HepG2 (cell line): ENCODE results near the gene CMAS. TPM values are rescaled to one million over a fixed set of nuclear protein-coding genes. Genes with fewer than 3 reads are reported as not detected.

ENCODE experiments used
- ATAC-seq: fragments of 200-7000 bp; cut with Tn5 transposase; 3 replicates; pipeline ENCODE4 v1.9.1; 2020; ENCODE audit warnings: mild to moderate bottlenecking, moderate library complexity
- BruUV-seq: library from RNA; stranded (reverse); fragments of 400-500 nt; replicated peaks from 2 replicates; lab custom pipeline; 2021; lab: Mats Ljungman, UMichigan
- CTCF ChIA-PET: fragments of 300-600 bp; formaldehyde crosslinking; extraction: SDS; loops from one replicate; lab custom pipeline; 2021; ENCODE audit warnings: low total read pairs, inconsistent platforms, low intra/inter-chr PET ratio; lab: Yijun Ruan, JAX
- POLR2A ChIA-PET: fragments of 350-600 bp; sonication (Branson Sonifier 250); formaldehyde crosslinking; loops from one replicate; lab custom pipeline; 2020; ENCODE audit warnings: antibody characterized with exemption, inconsistent platforms; lab: Yijun Ruan, JAX
- DNase-seq: peaks from one replicate; pipeline ENCODE4 v3.0.0-alpha.2; 2015; ENCODE audit warnings: low spot score
- FAIRE-seq: peaks from 3 replicates; lab custom pipeline; 2011; peaks lifted over from hg19 to GRCh38; lab: Jason Lieb, UNC
- H2AFZ ChIP-seq: one replicate; pipeline ENCODE4 v1.6.1; 2011; ENCODE audit warnings: low read length, inconsistent platforms
- H3K27ac ChIP-seq: fragments of 300-600 bp; 3 replicates; pipeline ENCODE4 v1.8.0; 2011; ENCODE audit warnings: mixed run types, mild to moderate bottlenecking, mixed read lengths, low read length, inconsistent platforms; ENCODE audit not compliant: insufficient read depth; ENCODE audit errors: extremely low read length
- H3K27me3 ChIP-seq, 2 experiments: fragments of 200-600 bp in 1 of 2; 2 replicates in 1 of 2; 3 replicates in 1 of 2; pipeline versions ENCODE4 v1.6.0 to v1.8.0; 2011; ENCODE audit warnings: low read length in 2 of 2, mild to moderate bottlenecking in 2 of 2, moderate library complexity in 2 of 2, inconsistent platforms in 1 of 2; ENCODE audit not compliant: insufficient read depth in 2 of 2, control insufficient read depth in 1 of 2
- H3K36me3 ChIP-seq, 2 experiments: fragments of 200-600 bp in 1 of 2; replicated peaks in 1 of 2; 2 replicates in 1 of 2; 3 replicates in 1 of 2; pipeline versions ENCODE4 v1.5.1 to v1.8.0; 2011; ENCODE audit warnings: low read length in 2 of 2, inconsistent platforms in 1 of 2; ENCODE audit not compliant: insufficient read depth in 2 of 2, control insufficient read depth in 1 of 2
- H3K4me1 ChIP-seq: 2 replicates; pipeline ENCODE4 v1.5.1; 2012; ENCODE audit warnings: low read length, inconsistent platforms; ENCODE audit not compliant: insufficient read depth
- H3K4me2 ChIP-seq: 2 replicates; pipeline ENCODE4 v1.6.0; 2011; ENCODE audit warnings: low read depth, low read length, inconsistent platforms
- H3K4me3 ChIP-seq, 3 experiments: fragments of 200-600 bp in 1 of 3; sonication (generic), shearing (Covaris generic) in 1 of 3; replicated peaks in 1 of 3; 2 replicates each; pipeline ENCODE4 v1.5.1; 2011 to 2016; ENCODE audit warnings: low read length in 3 of 3, inconsistent platforms in 2 of 3, low read depth in 2 of 3, mild to moderate bottlenecking in 2 of 3, control low read depth in 1 of 3, mixed read lengths in 1 of 3; ENCODE audit not compliant: insufficient read depth in 1 of 3
- H3K79me2 ChIP-seq: one replicate; pipeline ENCODE4 v1.6.1; 2011; ENCODE audit warnings: low read length, inconsistent platforms; ENCODE audit not compliant: insufficient read depth
- H3K9ac ChIP-seq: 2 replicates; pipeline ENCODE4 v1.6.0; 2011; ENCODE audit warnings: mild to moderate bottlenecking, low read depth, low read length, inconsistent platforms; ENCODE audit not compliant: insufficient read depth
- H3K9me3 ChIP-seq: 2 replicates; pipeline ENCODE4 v1.5.1; 2012; ENCODE audit warnings: mild to moderate bottlenecking, low read length
- H4K20me1 ChIP-seq: 2 replicates; pipeline ENCODE4 v1.6.0; 2011; ENCODE audit warnings: inconsistent platforms, mild to moderate bottlenecking, low read length, moderate library complexity; ENCODE audit not compliant: insufficient read depth
- CHD4 ChIP-seq: fragments of 200-600 bp; sonication (generic); IDR thresholded peaks from 2 replicates; pipeline ENCODE4 v1.7.0; 2017; ENCODE audit warnings: mild to moderate bottlenecking, low read length, borderline replicate concordance
- ETV5 ChIP-seq: IDR thresholded peaks from 2 replicates; pipeline ENCODE4 v1.6.1; 2018; ENCODE audit warnings: missing biosample characterization, missing genetic modification reagents, inconsistent platforms, borderline replicate concordance
- FOXO1 ChIP-seq: sonication (generic); formaldehyde crosslinking; IDR thresholded peaks from 2 replicates; pipeline ENCODE4 v1.4.0; 2020; ENCODE audit warnings: missing genetic modification reagents
- HHEX ChIP-seq: IDR thresholded peaks from 2 replicates; pipeline ENCODE4 v1.6.1; 2016; ENCODE audit warnings: control low read depth
- HOXA9 ChIP-seq: sonication (generic); formaldehyde crosslinking; IDR thresholded peaks from 2 replicates; pipeline ENCODE4 v1.8.1; 2022; ENCODE audit warnings: missing genetic modification reagents, mild to moderate bottlenecking, moderate library complexity, borderline replicate concordance
- JUNB ChIP-seq: sonication (generic); formaldehyde crosslinking; IDR thresholded peaks from 2 replicates; pipeline ENCODE4 v1.8.0; 2022; ENCODE audit warnings: missing genetic modification reagents, mild to moderate bottlenecking, borderline replicate concordance
- MAF1 ChIP-seq: sonication (generic); formaldehyde crosslinking; IDR thresholded peaks from 2 replicates; pipeline ENCODE4 v1.5.0; 2020; ENCODE audit warnings: missing genetic modification reagents, borderline replicate concordance
- NFE2L2 ChIP-seq: fragments of 150-350 bp; IDR thresholded peaks from 2 replicates; pipeline ENCODE4 v1.6.1; 2014; ENCODE audit warnings: low read length
- TBL1XR1 ChIP-seq: fragments of 150-350 bp; IDR thresholded peaks from 2 replicates; pipeline ENCODE4 v1.6.1; 2014; ENCODE audit warnings: borderline replicate concordance, low read length; ENCODE audit not compliant: partially characterized antibody
- ZNF230 ChIP-seq: sonication (generic); formaldehyde crosslinking; IDR thresholded peaks from 2 replicates; pipeline ENCODE4 v1.4.0; 2020; ENCODE audit warnings: mild to moderate bottlenecking, missing genetic modification reagents
- ZNF235 ChIP-seq: sonication (generic); formaldehyde crosslinking; IDR thresholded peaks from 2 replicates; pipeline ENCODE4 v1.8.1; 2023; ENCODE audit warnings: mild to moderate bottlenecking, missing genetic modification reagents, borderline replicate concordance
- ZNF33B ChIP-seq: sonication (generic); formaldehyde crosslinking; IDR thresholded peaks from 2 replicates; pipeline ENCODE4 v1.5.1; 2020; ENCODE audit warnings: mild to moderate bottlenecking, missing genetic modification reagents
- ZNF383 ChIP-seq: sonication (generic); formaldehyde crosslinking; IDR thresholded peaks from 2 replicates; pipeline ENCODE4 v1.4.0; 2020; ENCODE audit warnings: missing genetic modification reagents, mild to moderate bottlenecking, borderline replicate concordance
- ZNF781 ChIP-seq: sonication (generic); formaldehyde crosslinking; IDR thresholded peaks from 2 replicates; pipeline ENCODE4 v1.5.1; 2020; ENCODE audit warnings: borderline replicate concordance, mild to moderate bottlenecking, missing genetic modification reagents; ENCODE audit errors: not compliant biosample characterization
- ZNF788 ChIP-seq: sonication (generic); formaldehyde crosslinking; IDR thresholded peaks from 2 replicates; pipeline ENCODE4 v1.5.0; 2020; ENCODE audit warnings: mild to moderate bottlenecking, missing genetic modification reagents, borderline replicate concordance
- WGBS: methylation state at CpG from one replicate; pipeline ENCODE4 v1.1.6; 2017; ENCODE audit warnings: low lambda C conversion rate; 5-methylcytosine and 5-hydroxymethylcytosine counted together
- in situ Hi-C: cut with HindIII; loops from 2 replicates; pipeline ENCODE4 v1.10.0; 2017; ENCODE audit warnings: low pct_unique_long_range_greater_than_20kb; ENCODE audit not compliant: extremely low pct_ligation_motif_present
- intact Hi-C: fragments of 100-400 bp; cut with micrococcal nuclease; formaldehyde crosslinking; loops from one replicate; pipeline ENCODE4 v1.10.0; 2022; ENCODE audit not compliant: unreplicated experiment
- polyA plus RNA-seq, 8 experiments: library from polyadenylated mRNA; depleted of rRNA in 3 of 8; stranded (reverse) in 7 of 8; unstranded in 1 of 8; fragments of >200 nt; fragmentation: Illumina TruSeq in 4 of 8; extraction: Trizol in 4 of 8; gene quantifications; 2 replicates each; pipeline versions ENCODE4 v1.2.1 to v1.2.3, GENCODE V29; 2011 to 2016; ENCODE audit warnings: low read depth in 4 of 8, missing spikeins in 1 of 8, mixed read lengths in 1 of 8; ENCODE audit not compliant: insufficient read depth in 1 of 8
- total RNA-seq, 5 experiments: library from RNA; depleted of rRNA; stranded (reverse); fragments of >200 nt; fragmentation: Illumina TruSeq; extraction: Trizol; gene quantifications; 2 replicates each; pipeline ENCODE4 v1.2.3, GENCODE V29; 2016; ENCODE audit warnings: low read depth in 1 of 5
- TF ChIP-seq, protein P1 (sequence below): sonication (generic); formaldehyde crosslinking; IDR thresholded peaks from 2 replicates; pipeline ENCODE4 v1.5.0; 2020; ENCODE audit warnings: missing genetic modification reagents
- TF ChIP-seq, protein P2 (sequence below): sonication (generic); formaldehyde crosslinking; IDR thresholded peaks from 2 replicates; pipeline ENCODE4 v1.4.0; 2020; ENCODE audit warnings: mild to moderate bottlenecking, missing genetic modification reagents

Gene CMAS
- total and polyA plus RNA-seq, 2 of the 13 experiments (the other 11 are each of a cell fraction or from before 2014, with no cell fraction given) = 14.0 to 21.3 TPM

DNA sequence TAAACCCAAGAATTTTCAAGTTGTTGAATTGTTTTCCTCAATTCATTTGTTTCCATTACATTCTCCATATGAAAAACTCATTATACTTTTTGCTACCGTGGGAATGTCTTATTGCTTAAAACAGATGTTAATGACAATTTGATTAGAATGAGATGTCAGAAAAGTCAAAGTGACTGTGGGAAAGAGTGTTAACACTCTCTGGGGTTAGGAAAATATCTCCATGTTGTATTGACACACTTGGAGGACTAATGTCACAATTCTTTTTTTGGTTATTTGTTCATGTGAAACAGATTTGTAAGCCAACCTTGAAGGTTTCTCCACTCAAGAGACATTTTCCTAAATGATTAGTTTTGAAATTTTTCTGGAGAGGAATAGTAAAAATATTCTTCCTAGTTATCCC is 47.2 kb upstream of the CMAS start:
- Histone ChIP-seq H3K9me3 (no peaks in the 10 kb centered on the region), H4K20me1 (no peaks in the 10 kb centered on the region), H3K27ac (no peak overlapping the region), H3K79me2 (no peaks in the 10 kb centered on the region), H3K9ac (no peak overlapping the region), H3K4me2 (no peak overlapping the region), H3K4me1 (no peaks in the 10 kb centered on the region), H3K36me3 (no peaks in the 10 kb centered on the region), H2AFZ (no peak overlapping the region)
- intact Hi-C loops = no loop called here
- POLR2A ChIA-PET = no interaction called here
- FAIRE-seq (no peak), DNase-seq (no peak)
- CTCF ChIA-PET = no interaction called here
- WGBS = 41% methylated on average over 1 of the region's 1 CpG
- no TSS peak for BruUV-seq
- in situ Hi-C loops = no loop called here
- no peak for TF ChIP-seq TBL1XR1
- no peak for TF ChIP-seq ZNF230 (CRISPR knock-in tag)
- no peak for TF ChIP-seq ZNF33B
- no peak for TF ChIP-seq NFE2L2
- no peak for TF ChIP-seq ZNF383
- no peak for TF ChIP-seq ZNF788 (CRISPR knock-in tag)
- TF ChIP-seq HHEX = no peak
- no peak for TF ChIP-seq ETV5 (CRISPR knock-in tag)
- TF ChIP-seq JUNB (CRISPR knock-in tag) = no peak
- no peak for TF ChIP-seq ZNF781 (CRISPR knock-in tag)
- no peak for TF ChIP-seq HOXA9 (CRISPR knock-in tag)
- no peak for TF ChIP-seq MAF1 (CRISPR knock-in tag)
- TF ChIP-seq FOXO1 (CRISPR knock-in tag) = no peak
- TF ChIP-seq, protein P1, sequence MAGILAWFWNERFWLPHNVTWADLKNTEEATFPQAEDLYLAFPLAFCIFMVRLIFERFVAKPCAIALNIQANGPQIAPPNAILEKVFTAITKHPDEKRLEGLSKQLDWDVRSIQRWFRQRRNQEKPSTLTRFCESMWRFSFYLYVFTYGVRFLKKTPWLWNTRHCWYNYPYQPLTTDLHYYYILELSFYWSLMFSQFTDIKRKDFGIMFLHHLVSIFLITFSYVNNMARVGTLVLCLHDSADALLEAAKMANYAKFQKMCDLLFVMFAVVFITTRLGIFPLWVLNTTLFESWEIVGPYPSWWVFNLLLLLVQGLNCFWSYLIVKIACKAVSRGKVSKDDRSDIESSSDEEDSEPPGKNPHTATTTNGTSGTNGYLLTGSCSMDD = no peak
- no peak for TF ChIP-seq CHD4
- TF ChIP-seq, protein P2, sequence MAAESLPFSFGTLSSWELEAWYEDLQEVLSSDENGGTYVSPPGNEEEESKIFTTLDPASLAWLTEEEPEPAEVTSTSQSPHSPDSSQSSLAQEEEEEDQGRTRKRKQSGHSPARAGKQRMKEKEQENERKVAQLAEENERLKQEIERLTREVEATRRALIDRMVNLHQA = no peak
- no peak for TF ChIP-seq ZNF235 (CRISPR knock-in tag)
- TF ChIP-seq, all 625 proteins: peak for 0
- Histone ChIP-seq H3K27me3 (no peaks in the 10 kb centered on the region), H3K4me3 (no peak overlapping the region)
- no peak for ATAC-seq
